Activated T-cell treated with anti-CD3 and anti-CD28 coated beads, Interleukin-2, amount 50 U/mL, for 1 hour (primary cell): ENCODE results near the gene ZCCHC14.
"Not testable (repeated sequence)": the region's sequence is repeated elsewhere in the genome, so short reads cannot be mapped to it uniquely, and the experiment has no call there.

Source experiments
- DNase-seq: peaks from one replicate; pipeline ENCODE4 v3.0.0-alpha.2; 2020

Gene ZCCHC14

DNA sequence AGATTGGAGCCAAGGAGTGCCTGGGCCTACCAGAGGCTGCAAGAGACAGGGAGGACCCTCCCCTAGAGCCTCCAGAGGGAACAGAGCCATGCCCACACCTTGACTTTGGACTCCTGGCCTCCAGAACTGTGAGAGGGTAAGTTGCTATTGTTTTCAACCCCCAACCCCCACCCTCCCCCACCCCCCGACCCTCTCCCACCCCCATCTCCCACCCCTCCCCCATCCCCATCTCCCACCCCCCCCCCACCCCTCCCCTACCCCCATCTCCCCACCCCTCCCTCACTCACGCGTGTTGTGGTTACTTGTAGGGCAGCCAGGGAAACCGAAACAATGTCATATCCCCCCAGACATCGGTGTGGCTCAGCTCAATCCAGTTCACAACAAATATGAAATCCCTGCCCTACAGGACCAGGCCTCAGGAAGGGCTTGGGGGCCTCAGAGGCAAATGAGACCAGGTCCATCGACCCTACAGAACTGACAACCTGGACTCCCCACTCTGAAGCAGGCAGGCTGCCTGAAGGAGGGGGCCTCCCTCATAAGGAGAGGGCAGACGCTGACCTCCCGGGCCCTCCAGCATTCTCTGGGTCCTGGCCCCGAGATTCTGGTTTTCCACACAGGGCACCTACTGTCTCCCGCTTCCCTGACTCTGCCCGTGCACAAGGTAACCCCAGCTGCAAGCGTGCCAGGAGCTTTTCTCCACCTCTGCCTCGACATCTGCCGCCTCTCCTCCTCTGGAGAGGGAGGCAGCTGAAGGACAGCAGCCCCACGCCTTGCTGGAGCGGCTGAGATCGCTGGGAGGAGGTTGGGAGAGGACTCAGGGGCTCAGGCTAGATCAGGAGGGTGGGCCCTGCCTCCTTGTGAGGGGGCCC, 3.0 kb upstream of the ZCCHC14 start:
- no peak for DNase-seq

DNA sequence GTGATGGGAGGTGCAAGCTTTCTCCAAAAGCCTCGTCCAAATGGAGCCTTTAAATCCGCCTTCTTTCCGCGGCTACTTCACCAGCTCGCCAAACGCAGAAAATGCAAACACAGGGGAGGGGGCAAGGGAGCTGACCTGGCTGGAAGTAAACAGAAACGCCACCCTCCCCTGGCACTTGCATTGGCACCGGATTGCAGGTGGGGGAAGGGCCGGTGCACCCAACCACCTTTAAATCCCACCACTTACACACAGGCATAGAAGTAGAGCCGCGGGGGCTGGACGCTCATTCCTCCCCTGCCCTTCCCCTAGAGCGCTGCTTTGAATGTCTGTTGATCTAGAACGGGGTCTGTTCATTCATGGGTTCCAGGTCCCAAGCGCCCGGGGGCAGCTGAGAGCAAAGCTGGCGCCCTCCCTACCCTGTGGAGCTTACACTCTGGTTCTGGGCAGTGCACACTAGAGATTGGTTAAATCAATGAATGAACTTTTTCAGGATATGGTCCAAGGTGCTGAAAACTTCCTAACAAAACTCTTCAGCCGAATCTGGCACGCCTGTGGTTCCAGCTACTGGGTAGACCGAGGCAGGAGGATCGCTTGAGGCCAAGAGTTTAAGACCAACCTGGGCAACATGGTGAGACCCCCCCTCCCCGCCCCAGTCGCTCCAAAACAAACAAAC, 920 bp upstream of the ZCCHC14 start:
- DNase-seq = no peak

DNA sequence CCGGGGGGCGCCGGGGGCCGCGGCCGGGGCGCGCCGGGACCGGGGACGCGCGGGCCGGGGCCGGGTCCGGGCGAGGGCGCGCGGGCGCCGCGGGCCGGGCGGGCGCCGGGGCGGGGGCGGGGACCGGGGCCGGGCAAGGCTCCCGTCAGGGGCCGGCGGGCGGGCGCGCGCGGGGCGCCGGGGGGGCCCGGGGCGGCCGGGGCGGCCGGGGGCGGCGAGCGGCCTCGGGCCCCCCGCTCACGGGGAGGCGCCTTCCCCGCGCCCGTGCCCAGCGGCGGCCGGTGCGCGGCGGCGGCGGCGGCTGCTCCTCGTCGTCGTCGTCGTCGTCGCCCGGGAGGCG, 563 bp downstream of the ZCCHC14 start:
- DNase-seq = no peak

DNA sequence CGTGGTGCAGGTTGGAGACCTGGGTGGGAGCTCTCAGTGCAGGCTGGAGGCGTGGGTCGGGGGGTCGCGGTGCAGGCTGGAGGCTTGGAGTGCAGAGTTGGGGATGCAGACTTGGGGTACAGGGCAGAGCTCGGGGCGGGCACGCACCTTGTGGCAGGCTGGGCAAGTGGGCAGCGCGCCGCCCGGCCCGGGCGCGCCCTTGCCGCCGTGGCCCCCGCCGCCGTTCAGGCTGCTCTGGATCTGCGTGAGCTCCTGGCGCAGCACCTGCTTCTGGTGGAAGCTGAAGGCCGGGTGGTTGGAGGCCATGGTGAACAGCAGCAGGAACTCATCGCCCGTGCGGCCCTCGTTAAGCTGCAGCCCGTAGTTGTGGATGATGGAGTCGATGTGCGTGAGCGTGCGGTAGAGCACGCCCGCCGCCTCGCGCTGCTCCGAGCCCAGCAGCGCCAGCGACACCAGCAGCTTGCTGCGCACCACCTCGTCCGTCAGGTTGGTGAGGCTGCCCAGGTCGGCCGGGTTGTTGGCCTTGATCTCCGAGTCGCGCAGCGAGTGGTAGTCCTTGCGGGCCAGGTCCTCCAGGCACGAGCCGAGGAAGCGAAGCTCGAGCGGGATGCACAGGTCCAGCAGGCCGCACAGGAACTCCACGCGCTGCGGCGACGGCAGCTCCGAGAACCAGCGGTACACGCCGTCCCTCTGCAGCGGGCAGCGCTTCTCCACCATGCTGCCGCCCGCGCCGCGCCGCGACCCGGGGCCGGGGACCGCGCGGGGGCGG, 1.1 kb downstream of the ZCCHC14 start:
- peak; percentile 54 for DNase-seq

DNA sequence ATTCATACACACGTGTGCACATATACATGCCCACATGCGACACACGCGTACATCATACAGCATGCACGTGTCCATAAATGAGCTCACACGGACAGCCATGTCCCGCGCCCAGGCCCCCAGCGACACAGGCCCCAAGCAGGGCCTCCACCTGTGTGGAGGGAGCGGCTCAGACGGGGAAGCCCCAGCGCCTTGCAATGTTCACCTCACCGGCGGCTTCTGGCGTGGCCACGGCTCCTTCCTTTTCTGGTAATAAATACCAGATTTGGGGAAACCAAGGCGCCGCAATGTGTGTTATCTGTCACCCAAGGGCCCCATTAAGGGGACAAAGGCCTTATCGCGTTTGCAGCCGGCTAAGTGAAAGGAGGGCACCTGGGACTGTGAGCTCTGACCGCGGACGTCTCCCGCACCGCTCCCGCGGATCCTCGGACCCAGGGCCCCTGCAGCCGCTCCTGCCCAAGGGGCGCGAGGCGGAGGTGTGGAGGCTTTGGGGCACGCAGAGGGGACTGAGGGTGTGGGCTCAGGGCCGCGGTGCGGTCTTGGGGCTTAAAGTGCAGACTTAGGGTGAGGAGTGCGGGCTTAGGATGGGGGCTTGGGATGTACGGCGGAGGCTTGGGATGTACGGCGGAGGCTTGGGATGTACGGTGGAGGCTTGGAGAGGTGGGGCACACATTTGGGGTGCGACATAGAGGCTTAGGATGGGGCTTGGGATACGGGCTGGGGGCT, 1.9 kb downstream of the ZCCHC14 start:
- DNase-seq = peak; percentile 67

DNA sequence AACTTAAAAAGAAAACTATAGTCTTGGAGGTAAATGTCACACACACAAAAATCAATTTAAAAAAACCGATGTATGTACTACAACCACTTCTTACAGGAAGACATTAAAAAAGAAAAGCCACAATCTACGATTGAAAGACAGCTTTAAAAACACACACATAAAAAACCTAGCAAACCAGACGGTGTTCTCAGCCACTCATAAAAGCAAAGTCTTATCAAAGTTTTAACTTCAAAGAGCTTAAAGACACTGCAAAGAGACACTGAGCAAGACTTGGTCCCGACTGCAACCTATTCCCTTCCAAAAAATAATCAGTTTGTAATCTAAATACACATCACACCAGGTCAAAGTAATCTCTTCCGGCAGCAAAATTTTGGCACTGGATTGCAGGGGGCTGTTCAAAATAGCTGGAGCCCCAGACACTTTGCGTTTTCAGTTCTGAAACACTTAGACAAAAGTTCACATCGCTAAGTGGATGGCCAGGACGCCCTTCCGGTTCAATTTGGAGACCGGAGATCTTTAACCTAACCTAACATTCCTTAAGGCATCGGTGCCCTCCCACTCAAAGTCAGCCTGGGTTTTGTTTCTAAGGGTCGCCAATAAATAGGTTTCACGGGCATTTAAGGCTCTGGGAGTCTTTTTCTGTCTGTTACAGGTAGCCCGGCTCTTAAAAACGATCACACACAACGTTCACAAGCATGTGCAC, 2.6 kb downstream of the ZCCHC14 start:
- peak; percentile 31 for DNase-seq

DNA sequence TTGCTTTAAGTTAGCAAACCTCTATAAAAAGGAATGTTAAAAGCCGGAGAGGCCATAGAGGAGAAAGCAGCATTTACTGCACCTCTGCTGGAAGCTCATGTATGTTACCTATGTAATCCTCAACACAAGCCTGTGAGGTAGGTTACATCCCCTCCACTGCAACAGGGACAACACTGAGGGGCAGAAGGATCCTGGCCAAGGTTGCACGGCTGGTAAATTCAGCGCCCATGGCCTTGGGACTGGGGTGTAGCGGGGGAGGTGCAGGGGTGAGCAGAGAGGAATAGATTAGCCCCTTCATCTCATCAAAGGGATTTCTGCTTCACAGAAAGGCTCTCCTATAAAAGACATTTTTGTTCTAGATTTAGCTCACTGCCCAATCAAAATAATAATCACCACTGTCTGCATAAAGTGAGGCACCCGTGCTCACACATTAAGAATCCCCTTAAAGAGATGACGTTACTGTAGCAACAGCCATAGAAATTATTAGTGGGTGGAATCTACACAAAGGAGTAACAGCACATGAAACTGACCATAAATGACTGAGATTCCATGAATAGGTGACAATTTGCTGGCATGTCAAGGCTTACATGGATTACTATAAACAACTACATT, 3.3 kb downstream of the ZCCHC14 start:
- no peak for DNase-seq

DNA sequence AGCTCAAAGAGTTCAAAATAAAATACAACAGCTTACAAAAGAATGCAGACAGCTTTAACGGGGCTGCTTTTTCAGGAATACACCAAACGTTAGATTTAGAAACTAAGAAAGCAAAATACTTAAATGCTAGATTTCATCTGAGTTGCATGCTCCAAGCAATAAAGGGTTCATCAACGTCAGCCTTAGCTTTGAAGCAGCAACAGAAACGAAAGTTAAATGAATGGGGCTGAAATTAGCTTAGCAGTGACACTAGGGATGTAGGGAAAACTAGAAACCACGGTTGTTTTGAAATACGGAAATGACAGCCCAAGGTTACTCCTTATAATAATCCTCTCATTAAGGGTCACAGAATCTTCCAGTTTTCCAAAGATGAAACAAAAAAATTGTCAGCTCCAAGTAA, 3.9 kb downstream of the ZCCHC14 start:
- DNase-seq = not testable (repeated sequence)

DNA sequence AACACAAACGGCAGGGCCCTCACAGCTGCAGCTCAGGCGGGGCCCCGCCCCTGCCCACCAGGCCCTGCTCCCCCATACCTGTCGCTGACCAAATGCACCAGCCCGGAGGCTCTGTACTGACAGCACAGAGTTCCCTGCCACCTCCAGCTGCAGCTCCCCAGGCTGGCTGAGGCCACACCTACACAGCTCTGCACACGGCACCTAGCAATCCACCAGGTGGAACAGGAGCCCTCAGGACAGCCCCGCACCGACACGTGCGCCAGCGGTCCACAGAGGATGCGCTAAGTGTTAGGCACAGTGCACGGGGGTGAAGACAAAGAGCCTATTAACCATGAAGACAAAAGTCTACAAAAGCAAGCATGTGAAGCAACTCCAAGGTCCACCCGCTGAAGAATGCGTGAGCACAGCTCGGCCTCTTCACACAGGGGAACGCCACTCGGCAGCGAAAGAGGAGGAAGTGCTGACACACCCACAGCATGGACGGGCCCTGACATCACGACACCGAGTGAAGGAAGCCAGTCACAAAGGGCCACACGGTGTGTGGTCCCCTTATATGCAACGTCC, 5.4 kb downstream of the ZCCHC14 start:
- DNase-seq = no peak

DNA sequence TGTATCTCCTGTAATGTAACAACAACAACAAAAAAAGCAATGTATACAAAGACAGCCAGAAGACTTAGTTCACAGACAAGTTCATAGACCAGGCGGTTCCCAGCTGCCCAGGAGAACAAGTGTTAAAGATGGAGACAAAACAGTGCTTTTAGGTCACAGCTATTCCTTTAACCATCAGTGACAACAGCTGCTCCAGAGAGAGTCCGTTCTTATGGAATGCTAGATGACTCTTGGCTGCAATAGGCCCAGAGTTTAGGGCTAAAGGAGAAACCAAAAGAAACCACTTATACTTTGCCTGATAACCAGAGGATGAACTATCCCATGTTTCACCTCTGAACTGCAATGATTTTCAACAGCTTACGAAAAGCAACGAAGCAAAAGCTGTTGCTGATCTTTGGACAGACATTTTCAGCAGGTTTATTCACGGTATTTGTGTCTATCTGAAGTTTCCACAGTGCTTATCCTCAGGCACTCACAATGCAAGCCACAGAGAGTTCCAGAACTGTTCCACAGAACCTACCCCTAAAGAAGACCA, 6.0 kb downstream of the ZCCHC14 start:
- no peak for DNase-seq

DNA sequence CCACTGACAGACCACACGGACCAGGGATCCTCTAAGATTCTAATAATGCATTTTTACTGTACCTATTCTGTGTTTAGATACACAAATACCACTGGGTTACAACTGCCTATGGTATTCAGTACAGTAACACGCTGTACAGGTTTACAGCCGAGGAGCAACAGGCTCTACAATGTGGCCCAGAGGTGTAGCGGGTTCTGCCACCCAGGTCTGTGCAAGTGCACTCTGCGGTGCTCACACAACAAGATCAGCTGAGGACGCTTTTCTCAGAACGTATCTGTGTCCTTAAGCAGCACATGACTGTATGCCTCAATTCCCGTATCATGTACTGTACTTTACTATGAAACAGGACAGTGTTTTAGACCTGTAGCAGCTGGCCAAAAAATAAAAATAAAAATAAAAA, 6.5 kb downstream of the ZCCHC14 start:
- no peak for DNase-seq

DNA sequence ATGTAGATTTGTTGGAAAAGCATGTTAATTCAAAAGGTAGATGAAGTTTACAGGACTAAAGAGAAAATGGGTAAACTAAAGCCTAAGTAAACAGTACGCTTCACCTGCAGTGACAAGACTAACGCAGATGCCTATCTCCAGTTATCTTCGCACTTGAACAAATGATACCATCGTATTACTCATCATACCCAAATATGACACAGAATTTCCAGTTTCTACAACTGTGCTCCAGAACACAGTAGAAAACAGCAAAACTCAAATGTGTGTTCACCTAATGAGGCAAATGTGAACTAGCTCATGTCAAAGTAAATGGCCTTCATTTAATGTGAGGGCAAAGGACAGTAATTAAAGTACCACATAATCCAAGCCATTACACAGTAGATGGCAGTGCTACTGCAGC, 7.0 kb downstream of the ZCCHC14 start:
- not testable (repeated sequence) for DNase-seq

DNA sequence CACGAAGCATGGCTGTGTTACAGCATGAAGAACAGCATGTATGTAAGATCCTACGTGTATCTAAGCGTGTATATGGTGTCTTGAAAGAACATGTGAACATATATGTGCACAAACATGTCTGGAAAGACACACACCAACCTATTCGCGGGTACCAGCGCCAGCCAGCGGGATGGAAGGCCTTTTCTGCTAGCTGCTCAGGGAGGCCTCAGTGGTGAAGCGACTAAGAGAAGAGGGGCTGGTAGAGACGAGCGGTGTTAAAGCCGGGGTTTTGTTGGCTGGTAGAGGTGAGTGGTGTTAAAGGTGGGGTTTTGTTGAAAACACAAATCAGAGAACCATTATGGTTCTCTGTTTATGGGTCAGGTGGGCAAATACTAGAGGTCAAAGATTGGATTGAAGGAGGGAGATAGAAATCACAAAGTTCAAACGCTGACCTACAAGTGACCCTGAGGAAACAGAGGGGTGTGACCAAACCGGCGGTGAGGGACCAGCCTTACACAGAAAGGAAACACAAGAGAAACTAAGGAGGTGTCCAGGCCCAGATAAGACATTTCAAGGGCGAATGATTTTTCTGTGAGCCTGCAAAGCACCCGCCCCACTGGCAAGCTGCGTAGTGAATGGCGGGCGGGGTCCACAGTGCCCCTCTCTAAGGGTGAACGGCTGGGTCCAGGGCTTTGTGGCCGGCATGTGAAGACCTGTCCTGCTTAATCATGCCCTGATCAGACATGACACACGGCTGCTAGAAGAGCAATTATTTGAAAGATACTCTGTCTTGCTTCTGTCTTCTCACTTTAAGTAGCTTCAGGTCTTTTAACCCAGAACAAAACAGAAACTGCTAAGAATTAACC, 8.1 kb downstream of the ZCCHC14 start:
- DNase-seq = no peak

DNA sequence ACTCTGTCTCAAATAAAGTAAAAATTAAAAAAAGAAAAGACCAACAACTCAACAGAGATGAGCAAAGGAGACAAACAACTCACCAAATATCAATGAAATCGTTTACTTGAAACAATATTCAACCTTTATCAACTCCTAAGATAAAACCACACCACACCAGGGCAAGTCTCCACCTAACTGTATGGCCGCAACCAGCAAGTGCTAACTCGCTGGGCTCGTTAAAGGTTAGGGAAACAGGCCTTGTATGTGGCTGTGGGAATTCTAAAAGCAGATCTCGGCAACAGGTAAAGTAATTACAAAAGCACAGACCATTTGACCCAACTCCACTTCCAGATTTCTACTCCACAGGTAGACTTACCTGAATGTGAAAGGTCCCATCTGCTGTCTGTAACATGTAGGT, 9.3 kb downstream of the ZCCHC14 start:
- DNase-seq = no peak

DNA sequence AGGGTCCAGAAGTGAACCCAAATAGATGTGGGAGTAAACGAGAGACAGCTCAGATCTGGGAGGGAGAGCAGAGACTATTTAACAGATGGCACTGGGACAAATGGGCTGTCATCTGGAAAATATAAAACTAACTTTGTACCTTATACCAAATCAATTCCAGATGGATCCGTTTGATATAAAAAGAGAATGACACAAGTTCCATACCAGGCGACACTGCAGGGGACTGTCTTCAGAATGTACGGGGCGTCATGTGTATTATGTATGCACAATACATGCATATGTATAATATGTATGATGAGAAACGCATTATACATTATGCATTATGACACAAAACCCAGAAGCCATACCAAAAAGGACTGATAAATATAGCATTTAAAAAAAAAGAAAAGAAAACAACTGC, 10.2 kb downstream of the ZCCHC14 start:
- not testable (repeated sequence) for DNase-seq

DNA sequence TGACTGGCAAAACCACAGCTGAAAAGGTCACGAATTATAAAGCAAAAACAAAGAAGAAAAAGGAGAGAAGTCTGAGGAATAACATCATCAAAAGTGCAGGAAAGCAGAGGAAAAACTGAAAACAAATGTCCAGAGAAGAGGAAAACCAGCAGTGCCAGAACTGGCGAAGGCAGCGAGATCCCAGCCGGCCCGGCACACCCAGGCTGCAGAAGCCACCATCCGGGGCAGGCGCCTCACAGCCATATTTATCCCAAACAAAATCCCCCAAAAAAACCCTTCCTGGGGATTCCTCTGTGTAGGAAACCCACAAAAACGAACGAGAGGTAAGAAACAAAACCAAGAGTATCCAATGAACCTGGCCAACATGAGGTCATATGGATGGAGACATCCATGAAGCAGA, 10.6 kb downstream of the ZCCHC14 start:
- DNase-seq = no peak

DNA sequence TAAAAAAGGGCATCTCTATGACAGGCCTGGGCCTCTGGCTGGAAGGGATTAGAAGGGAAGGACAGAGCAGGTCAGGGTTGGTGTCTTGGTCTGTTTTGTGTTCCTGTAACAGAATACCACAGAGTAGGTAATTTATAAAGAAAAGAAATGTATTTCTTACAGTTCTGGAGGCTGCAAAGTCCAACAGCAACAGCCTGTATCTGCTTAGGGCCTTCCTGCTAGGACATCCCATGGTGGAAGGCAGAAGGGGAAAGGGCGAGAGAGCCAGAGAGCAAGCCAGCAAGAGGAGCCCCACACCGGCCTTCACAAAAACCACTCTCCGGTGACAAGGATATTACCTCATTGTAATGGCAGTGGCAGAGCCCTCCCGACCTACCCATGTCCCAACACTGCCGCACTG, 11.1 kb downstream of the ZCCHC14 start:
- DNase-seq = not testable (repeated sequence)

DNA sequence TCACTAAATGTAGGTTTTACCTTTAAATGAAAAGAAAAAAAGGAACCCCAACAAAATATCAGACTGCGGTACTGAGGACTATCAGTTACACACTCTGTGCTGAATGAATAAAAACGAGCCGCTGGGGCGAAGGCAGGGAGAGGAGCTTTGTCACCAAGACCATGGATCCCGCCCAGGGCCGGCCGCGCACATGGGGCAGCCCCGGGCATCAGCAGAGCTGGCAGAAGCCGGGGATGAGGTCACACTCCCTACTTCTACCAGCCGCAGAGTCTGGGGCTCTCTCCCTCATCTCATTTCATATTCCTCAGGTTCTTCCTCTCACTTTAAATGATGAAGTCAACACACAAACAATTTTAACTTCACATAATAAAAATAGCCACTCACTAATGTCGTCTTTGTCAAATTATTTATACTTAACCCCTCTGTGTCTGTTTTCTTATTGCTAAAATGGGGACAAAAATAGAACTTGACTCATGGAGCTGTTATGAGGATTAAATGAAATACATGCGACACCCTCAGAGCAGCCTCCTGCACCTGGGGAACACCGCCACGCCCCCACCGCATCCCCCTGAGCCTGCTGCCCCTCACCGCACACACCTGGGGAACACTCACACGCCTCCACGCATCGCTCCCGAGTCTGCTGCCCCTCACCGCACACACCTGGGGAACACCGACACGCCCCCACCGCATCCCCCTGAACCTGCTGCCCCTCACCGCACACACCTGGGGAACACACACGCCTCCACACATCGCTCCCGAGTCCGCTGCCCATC, 15.4 kb downstream of the ZCCHC14 start:
- DNase-seq = not testable (repeated sequence)

DNA sequence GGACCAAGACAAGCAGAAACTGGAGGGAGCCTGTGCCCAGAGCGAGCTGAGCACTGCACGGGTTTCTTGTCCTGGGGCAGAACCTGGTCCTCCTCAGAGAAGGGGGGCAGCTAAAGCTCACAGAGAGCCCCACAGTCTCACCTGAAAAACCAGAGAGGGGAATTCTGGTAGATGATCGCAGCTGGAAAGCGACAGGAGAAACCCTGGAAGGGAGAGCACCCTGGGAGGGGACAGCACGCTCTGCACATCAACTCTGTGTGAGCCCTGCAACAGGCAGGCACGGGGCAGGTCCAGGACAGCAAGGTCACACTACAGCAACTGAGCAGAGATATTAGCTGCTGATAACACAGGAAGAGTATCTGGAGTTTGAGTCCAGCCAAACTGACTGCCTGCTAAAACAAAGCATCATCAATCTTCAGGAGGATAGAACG, 18.2 kb downstream of the ZCCHC14 start:
- DNase-seq = no peak

DNA sequence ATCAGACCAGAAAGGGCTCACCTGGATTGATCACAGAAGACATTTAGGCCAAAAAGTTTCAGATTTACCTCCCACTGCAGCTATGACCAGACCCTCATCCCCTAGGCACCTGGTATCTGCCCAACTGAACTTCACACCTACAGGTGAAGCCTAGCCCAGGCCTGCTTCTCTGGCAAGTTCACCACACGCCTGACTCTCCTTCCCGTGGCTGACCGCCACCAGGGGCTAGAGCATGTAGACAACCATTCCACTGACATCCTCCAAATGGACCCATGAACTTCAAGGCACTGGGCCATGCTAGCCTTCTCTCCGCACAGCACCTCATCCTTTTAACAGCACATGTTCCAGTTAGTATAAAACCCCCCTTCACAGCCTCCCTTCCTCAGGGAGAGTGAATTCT, 18.8 kb downstream of the ZCCHC14 start:
- no peak for DNase-seq
